ENCODE measurements around the gene ERP44. TPM values are rescaled to one million over a fixed set of nuclear protein-coding genes. Genes with fewer than 3 reads are reported as not detected.

Gene ERP44
- total RNA-seq, 4 donors from 2014 or later = 7.6 to 21.9 (median 12.6) TPM

DNA sequence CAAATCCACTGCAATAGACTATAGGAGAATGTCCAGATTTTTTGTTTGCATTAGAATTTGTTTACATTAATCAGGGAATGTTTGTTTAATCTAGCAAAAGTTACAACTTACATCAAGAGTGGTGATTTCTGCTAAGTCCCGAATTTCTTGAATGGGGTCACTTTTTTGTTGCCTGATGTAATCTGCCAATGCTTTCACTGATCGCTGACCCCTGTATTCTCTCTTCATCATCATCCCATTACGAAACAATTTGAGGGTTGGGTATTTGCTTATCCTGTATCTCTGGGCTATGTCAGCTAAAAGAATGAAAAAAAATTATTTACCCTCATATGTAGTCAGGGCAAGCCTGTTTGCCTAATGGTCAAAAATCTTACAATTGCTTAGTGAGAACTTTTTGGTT lies 76.9 kb downstream of the ERP44 start:
- intact Hi-C loops (cut with DNase I; ENCODE audit: low total_unique reads) = no loop called here
- H3K27me3 ChIP-seq = no peaks in the 10 kb centered on the region
- H3K27ac ChIP-seq = no peak overlapping the region
- H3K36me3 ChIP-seq = no peaks in the 10 kb centered on the region
- no peaks in the 10 kb centered on the region for H3K9me3 ChIP-seq
- no peak overlapping the region for H3K4me3 ChIP-seq
- no peaks in the 10 kb centered on the region for H3K4me1 ChIP-seq
- no peak for TF ChIP-seq POLR2A (IDR thresholded peaks at IDR 0.05)
- TF ChIP-seq, protein P1, sequence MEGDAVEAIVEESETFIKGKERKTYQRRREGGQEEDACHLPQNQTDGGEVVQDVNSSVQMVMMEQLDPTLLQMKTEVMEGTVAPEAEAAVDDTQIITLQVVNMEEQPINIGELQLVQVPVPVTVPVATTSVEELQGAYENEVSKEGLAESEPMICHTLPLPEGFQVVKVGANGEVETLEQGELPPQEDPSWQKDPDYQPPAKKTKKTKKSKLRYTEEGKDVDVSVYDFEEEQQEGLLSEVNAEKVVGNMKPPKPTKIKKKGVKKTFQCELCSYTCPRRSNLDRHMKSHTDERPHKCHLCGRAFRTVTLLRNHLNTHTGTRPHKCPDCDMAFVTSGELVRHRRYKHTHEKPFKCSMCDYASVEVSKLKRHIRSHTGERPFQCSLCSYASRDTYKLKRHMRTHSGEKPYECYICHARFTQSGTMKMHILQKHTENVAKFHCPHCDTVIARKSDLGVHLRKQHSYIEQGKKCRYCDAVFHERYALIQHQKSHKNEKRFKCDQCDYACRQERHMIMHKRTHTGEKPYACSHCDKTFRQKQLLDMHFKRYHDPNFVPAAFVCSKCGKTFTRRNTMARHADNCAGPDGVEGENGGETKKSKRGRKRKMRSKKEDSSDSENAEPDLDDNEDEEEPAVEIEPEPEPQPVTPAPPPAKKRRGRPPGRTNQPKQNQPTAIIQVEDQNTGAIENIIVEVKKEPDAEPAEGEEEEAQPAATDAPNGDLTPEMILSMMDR (IDR thresholded peaks at IDR 0.05) = no peak
- DNase-seq = no peak

DNA sequence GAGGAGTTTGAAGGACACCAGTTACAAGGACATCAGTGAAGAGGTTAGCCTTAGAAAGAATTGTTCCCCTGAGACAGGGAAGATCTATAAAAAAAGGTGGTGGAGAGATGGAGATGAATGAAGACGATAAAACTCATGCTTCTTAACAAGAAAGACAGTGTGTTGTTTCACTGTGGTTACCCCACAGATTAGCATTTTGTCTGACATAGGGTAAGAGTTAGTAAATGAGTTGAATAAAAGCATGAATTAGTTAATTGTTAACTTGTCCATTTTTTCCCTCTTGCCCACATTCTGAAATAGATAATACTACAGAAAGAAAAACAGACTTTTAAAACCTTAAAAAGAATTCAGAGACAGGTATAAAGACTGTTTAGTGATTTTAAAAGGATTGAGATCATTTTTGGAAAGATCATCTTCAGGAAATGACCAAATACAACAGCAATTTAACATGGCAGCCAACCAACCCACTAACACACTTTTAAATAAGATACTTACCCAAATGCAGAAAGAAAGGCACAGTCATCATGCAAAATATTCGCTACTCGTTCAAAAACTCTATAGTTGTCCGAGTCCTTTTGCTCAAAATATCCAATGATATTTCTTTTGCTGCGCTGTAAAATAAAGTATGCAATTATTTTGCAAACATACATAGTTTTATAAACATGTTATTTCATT lies 78.5 kb downstream of the ERP44 start:
- Histone ChIP-seq H3K27ac (no peak overlapping the region), H3K4me1 (no peaks in the 10 kb centered on the region), H3K9me3 (no peaks in the 10 kb centered on the region), H3K27me3 (no peaks in the 10 kb centered on the region), H3K36me3 (no peaks in the 10 kb centered on the region), H3K4me3 (no peak overlapping the region)
- TF ChIP-seq, protein P1 (IDR thresholded peaks at IDR 0.05) = no peak
- no peak for TF ChIP-seq POLR2A (IDR thresholded peaks at IDR 0.05)
- DNase-seq = no peak
- intact Hi-C loops (cut with DNase I; ENCODE audit: low total_unique reads) = no loop called here

DNA sequence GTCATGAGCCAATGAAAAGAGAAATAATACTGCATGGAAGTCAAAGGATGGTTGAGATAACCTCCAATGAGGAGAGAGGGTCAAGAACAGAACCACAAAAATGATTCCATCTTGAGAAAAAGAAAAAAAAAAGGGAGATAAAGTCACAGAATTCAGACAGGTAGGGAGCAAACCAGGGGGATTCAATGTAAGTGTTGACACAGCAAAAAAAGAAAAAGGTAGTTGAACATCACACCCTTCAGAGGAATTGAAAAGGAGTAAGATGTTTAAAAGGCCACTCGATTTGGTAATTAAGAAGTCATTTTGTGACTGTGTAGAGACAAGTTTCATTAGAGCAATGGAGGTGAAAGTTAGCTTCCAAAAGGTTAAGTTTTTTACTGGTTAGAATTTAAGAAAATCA lies 79.3 kb downstream of the ERP44 start:
- Histone ChIP-seq H3K9me3 (no peaks in the 10 kb centered on the region), H3K27me3 (no peaks in the 10 kb centered on the region), H3K4me1 (no peaks in the 10 kb centered on the region), H3K4me3 (no peak overlapping the region), H3K27ac (no peak overlapping the region), H3K36me3 (no peaks in the 10 kb centered on the region)
- intact Hi-C loops (cut with DNase I; ENCODE audit: low total_unique reads) = no loop called here
- DNase-seq = no peak
- no peak for TF ChIP-seq POLR2A (IDR thresholded peaks at IDR 0.05)
- TF ChIP-seq, protein P1 (IDR thresholded peaks at IDR 0.05) = no peak

DNA sequence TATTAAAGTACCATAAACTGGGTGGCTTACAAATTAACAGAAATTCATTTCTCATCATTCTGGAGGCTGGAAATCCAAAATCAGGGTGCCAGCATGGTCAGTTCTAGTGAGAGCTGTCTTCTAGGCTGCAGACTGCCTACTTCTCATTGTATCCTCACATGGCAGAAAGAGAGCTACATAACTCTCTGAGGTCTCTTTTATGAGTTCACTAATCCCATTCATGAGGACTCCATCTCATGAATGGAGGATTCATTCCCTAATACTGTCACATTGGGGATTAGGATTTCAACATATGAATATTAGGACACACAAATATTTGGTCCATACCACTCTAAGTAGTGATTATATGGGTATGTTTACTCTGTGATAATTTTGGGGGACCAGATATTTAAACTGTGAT lies 84.0 kb downstream of the ERP44 start:
- TF ChIP-seq, protein P1 (IDR thresholded peaks at IDR 0.05) = no peak
- H3K27ac ChIP-seq = no peak overlapping the region
- H3K36me3 ChIP-seq = no peaks in the 10 kb centered on the region
- no peaks in the 10 kb centered on the region for H3K27me3 ChIP-seq
- no peak for DNase-seq
- no peak overlapping the region for H3K4me3 ChIP-seq
- intact Hi-C loops (cut with DNase I; ENCODE audit: low total_unique reads) = no loop called here
- peaks cover 0 to 7% of the 10 kb centered on the region in 2 donors for H3K9me3 ChIP-seq
- H3K4me1 ChIP-seq = no peaks in the 10 kb centered on the region

DNA sequence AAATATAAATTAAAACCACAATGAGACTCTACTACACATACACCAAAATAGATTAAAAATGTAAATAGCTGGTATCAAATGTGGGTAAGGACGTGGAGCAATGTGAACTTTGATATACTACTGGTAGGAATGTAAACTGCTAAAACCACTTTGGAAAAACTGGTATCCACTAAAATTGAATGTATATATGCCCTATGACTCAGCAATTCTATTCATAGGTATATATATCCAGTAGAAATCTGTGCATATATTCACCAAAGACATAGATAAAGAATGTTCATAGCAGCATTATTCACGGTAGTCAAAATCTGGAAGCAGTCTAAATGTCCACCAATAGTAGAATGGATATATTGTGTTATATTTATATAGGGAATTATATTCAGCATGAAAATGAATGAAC lies 85.2 kb downstream of the ERP44 start:
- no peaks in the 10 kb centered on the region for H3K27me3 ChIP-seq
- no peaks in the 10 kb centered on the region for H3K36me3 ChIP-seq
- no peak overlapping the region for H3K4me3 ChIP-seq
- no peaks in the 10 kb centered on the region for H3K4me1 ChIP-seq
- no peak overlapping the region for H3K27ac ChIP-seq
- H3K9me3 ChIP-seq = peaks cover 0 to 7% of the 10 kb centered on the region in 2 donors
- TF ChIP-seq, protein P1 (IDR thresholded peaks at IDR 0.05) = no peak
- no peak for DNase-seq
- intact Hi-C loops (cut with DNase I; ENCODE audit: low total_unique reads) = no loop called here
